GM10847 (cell line): Measurements from ENCODE around the gene CRY1.

Experiments
- POLR2A ChIP-seq: IDR thresholded peaks from 2 replicates; pipeline ENCODE4 v1.6.1; 2011; ENCODE audit not compliant: insufficient read length; ENCODE audit errors: extremely low read depth

CRY1 gene

GRCh38 chr12:107119091-107119490 lies 25.7 kb upstream of the CRY1 start:
- no peak for TF ChIP-seq POLR2A

- no peak for TF ChIP-seq POLR2A
Measured at GRCh38 chr12:107118624-107119023, 25.3 kb upstream of the CRY1 start.

DNA sequence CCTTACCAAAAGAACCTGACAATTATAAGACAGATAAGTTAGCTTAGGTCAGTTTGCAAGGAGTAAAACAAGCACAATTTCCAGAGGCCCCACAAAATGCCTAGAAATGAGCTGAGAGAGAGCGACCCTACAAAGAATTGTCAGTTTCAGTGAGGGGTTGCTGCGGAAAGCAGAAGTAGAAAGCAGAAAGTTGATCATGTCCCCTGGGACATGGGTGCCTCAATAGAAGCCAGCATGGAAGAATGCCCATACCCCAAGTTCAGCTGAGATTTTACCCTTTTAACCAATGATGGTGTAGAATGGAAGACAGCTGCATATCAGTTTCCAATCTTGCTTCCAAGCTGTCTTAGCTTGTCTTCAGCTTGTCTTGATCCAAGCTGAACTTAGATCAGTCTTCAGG lies 21.8 kb upstream of the CRY1 start:
- no peak for TF ChIP-seq POLR2A

- no peak for TF ChIP-seq POLR2A
Measured at GRCh38 chr12:107111314-107111713, 18.0 kb upstream of the CRY1 start.

- TF ChIP-seq POLR2A: no peak
Measured at GRCh38 chr12:107109726-107110719, 16.7 kb upstream of the CRY1 start.

DNA sequence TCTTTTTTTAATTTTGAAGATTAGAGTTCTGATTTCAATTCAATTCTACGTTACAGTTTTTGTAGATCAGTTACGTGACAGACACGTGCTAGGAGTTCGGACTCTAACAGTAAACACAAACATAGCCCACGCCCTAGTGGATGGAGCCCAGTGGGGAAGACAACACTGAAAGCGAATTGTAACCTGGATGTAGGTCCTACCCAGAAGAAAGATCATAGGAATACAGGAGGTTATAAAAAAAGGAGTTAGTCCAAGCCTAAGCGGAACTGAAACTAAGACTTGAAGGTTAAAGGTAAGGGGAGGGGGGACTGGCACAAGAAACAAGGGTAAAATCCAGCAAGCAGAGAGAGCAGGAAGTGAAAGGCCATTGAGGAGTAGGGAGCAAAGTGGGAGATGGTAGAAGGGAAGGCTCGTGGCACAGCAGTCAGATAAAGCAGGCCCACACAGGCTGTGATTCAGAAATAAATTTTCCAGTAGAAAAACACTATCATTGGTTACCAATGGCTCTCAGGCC lies 15.7 kb upstream of the CRY1 start:
- no peak for TF ChIP-seq POLR2A

DNA sequence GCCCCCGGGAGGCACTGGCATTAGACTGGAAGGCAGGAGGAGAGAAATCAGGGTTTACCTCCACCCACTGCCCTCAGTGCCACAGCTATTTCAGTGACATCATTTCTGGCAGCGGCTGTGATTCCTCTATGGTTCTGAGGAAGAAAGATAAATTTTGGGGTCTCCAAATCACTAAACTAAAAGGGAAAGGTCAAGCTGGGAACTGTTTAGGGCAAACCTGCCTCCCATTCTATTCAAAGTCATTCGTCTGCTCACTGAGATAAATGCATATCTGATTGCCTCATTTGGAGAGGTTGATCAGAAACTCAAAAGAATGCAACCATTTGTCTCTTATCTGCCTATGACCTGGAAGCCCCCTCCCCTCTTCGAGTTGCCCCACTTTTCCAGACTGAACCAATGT lies 14.0 kb upstream of the CRY1 start:
- TF ChIP-seq POLR2A: no peak

- no peak for TF ChIP-seq POLR2A
Measured at GRCh38 chr12:107106241-107107025, 13.1 kb upstream of the CRY1 start.

DNA sequence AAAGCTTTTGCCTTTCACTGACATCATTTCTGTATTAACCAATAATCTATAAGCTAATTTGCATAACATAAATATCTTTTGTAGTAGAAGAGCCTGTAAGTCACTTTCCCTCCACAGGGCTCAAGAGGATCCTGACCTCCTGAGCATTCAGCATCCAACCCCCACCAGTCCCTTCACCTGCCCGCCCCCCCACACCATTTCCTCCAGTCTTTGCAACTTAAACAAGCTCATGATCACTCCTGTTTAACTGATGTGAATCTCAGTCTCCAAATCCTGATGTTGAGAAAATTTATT lies 12.0 kb upstream of the CRY1 start:
- no peak for TF ChIP-seq POLR2A

DNA sequence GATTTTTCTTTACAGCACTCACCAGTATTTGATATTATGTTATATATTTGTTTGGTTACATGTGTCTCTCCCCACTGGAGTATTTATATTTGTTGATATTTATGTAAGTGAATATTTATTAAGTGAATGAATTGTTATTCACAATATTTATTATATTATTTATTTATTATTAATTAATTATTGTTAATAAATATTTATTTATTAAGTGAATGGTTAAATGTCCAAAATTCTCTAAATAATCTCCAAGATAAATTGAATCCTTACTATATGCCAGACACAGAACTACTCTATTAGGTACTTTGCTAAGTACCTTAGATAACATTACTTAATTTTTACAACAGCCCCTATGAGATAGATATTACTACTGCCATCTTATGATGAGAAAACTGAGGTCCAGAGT lies 10.2 kb upstream of the CRY1 start:
- no peak for TF ChIP-seq POLR2A

DNA sequence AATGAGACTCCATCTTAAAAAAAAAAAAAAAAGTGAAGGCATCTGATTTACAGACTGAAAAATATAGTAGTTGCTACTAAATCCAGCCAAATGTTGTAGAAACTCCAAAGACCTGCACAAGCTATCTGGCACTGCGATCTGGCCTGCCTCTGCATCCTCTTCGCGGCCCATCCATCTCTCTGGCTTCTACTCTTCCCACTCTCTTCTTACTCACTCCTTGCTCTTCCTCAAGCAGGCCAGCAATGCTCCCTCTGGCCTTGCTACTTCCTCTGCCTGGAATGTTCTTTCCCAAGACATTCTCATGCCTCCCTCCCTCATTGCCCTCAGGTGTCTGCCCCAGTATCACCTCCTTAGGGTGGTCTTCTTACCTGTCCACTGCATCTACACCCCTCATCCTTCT lies 9.7 kb upstream of the CRY1 start:
- TF ChIP-seq POLR2A: no peak

- no peak for TF ChIP-seq POLR2A
Measured at GRCh38 chr12:107102294-107102693, 8.9 kb upstream of the CRY1 start.

DNA sequence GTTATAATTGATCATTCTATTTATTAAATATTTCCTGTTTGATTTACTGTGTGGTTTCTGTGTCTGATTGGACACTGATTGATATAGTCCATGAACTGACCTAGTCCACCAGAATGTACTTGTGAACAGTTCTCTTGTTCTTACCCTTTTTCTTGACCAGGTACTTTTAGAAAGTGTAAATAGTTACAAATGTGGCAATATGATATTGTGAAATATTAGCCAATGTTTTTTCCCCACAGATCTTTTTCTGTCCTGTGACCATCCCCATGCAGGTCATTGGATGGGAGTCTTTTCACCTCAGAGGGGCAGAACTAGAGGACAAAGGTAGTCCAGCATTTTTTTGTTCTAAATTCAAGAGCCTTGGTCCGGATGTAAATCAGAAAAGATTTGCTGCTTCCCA lies 8.3 kb upstream of the CRY1 start:
- TF ChIP-seq POLR2A: no peak

GRCh38 chr12:107099917-107100316 lies 6.6 kb upstream of the CRY1 start:
- TF ChIP-seq POLR2A: no peak

DNA sequence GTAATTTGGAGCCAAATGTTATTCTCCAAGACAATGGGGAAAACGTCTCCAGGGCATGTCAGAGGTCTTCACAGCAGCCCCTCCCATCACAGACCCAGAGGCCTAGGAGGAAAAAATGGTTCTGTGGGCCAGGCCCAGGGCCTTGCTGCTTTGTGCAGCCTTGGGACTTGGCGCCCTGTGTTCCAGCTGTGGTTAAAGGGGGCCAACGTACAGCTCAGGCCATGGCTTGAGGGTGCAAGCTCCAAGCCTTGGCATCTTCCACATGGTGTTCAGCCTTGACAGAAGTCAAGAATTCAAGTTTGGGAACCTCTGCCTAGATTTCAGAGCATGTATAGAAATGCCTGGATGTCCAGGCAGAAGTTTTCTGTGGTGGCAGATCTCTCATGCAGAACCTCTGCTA lies 3.2 kb upstream of the CRY1 start:
- no peak for TF ChIP-seq POLR2A

- TF ChIP-seq POLR2A: no peak
Measured at GRCh38 chr12:107094183-107094448, 767 bp upstream of the CRY1 start.

DNA sequence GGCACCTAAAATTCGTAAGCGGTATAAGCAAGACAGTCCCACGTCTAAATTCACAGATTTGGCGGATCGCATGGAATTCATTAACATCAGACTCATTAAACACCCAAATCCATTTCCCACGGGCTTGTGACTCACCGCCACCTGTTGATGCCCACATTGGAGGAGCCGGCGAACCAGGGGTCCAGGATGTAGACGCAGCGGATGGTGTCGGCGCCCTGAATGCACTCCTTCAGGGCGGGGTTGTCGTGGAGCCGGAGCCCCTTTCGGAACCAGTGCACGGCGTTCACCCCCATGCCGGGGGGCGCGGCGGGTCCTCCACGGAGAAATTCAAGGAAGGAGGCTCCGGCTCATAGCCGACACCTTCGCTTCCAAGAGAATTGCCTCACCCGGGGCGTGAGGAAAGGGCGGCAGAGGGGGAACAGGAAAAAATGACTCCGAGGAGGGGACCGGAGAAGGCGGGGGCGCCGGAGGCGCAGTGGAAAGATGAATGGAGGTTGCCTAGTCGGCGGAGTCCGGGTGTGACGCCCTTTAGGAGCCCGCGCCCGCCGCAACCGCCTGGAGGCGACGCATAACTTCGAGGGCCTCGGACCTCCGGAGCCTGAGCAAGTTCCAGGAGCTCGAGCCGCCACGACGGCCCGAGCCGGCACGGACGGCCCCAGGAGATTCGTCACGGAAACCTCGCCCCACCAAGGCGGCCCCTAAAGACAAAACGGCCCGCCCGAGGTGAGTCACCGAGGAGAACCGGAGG lies 506 bp downstream of the CRY1 start:
- no peak for TF ChIP-seq POLR2A
